ENCODE data around the gene TRIM37. TPM values are rescaled to one million over a fixed set of nuclear protein-coding genes. Genes with fewer than 3 reads are reported as not detected.
"Not testable (repeated sequence)": the region's sequence is repeated elsewhere in the genome, so short reads cannot be mapped to it uniquely, and the experiment has no call there.

The TRIM37 gene
- total RNA-seq, 3 donors from 2014 or later, result 25.6 to 27.0 (median 26.2) TPM

- not testable (repeated sequence) for H3K27me3 Mint-ChIP-seq (ENCODE audit: low read depth); DNase-seq; ATAC-seq; H3K4me3 Mint-ChIP-seq; H3K36me3 Mint-ChIP-seq (ENCODE audit: insufficient read depth); H3K4me1 Mint-ChIP-seq (ENCODE audit: low read depth); H3K9me3 Mint-ChIP-seq
Observed at GRCh38 chr17:59138339-59138738, 31.7 kb upstream of the TRIM37 start.

- DNase-seq, result no peak
- H3K4me1 Mint-ChIP-seq (ENCODE audit: low read depth), result peaks cover 3% of the 10 kb centered on the region
Observed at GRCh38 chr17:59131131-59131530, 24.5 kb upstream of the TRIM37 start.

GRCh38 chr17:59129814-59130213 is 23.1 kb upstream of the TRIM37 start:
- Mint-ChIP-seq H3K4me1 (ENCODE audit: low read depth) (peaks cover 3% of the 10 kb centered on the region), H3K27me3 (ENCODE audit: low read depth) (no peaks in the 10 kb centered on the region), H3K36me3 (ENCODE audit: insufficient read depth) (peaks cover 3% of the 10 kb centered on the region), H3K9me3 (no peaks in the 10 kb centered on the region), H3K4me3 (no peak overlapping the region)
- no peak for DNase-seq
- no peak for ATAC-seq

More at GRCh38 chr17:59131131-59131530, 24.5 kb upstream of the TRIM37 start:
- no peaks in the 10 kb centered on the region for H3K9me3 Mint-ChIP-seq
- no peak overlapping the region for H3K4me3 Mint-ChIP-seq
- H3K36me3 Mint-ChIP-seq (ENCODE audit: insufficient read depth), result peaks cover 3% of the 10 kb centered on the region
- no peaks in the 10 kb centered on the region for H3K27me3 Mint-ChIP-seq (ENCODE audit: low read depth)
- no peak for ATAC-seq

GRCh38 chr17:59126809-59127417 is 20.2 kb upstream of the TRIM37 start:
- Mint-ChIP-seq H3K4me1 (ENCODE audit: low read depth) (peaks cover 1% of the 10 kb centered on the region), H3K27me3 (ENCODE audit: low read depth) (no peaks in the 10 kb centered on the region), H3K4me3 (no peak overlapping the region), H3K36me3 (ENCODE audit: insufficient read depth) (peaks cover 3% of the 10 kb centered on the region), H3K9me3 (no peaks in the 10 kb centered on the region)
- no peak for DNase-seq
- no peak for ATAC-seq

GRCh38 chr17:59124665-59125064 is 18.0 kb upstream of the TRIM37 start:
- DNase-seq (no peak), ATAC-seq (no peak)
- Mint-ChIP-seq H3K4me1 (ENCODE audit: low read depth) (peaks cover 1% of the 10 kb centered on the region), H3K4me3 (no peak overlapping the region), H3K36me3 (ENCODE audit: insufficient read depth) (peaks cover 6% of the 10 kb centered on the region), H3K27me3 (ENCODE audit: low read depth) (no peaks in the 10 kb centered on the region), H3K9me3 (no peaks in the 10 kb centered on the region)

GRCh38 chr17:59121901-59122480 is 15.3 kb upstream of the TRIM37 start:
- H3K4me3 Mint-ChIP-seq, result no peak overlapping the region
- peaks cover 15% of the 10 kb centered on the region for H3K36me3 Mint-ChIP-seq (ENCODE audit: insufficient read depth)
- ATAC-seq (no peak), DNase-seq (no peak)
- H3K27me3 Mint-ChIP-seq (ENCODE audit: low read depth), result no peaks in the 10 kb centered on the region
- peaks cover 1% of the 10 kb centered on the region for H3K4me1 Mint-ChIP-seq (ENCODE audit: low read depth)
- H3K9me3 Mint-ChIP-seq, result no peaks in the 10 kb centered on the region

- ATAC-seq, result no peak
- Mint-ChIP-seq H3K4me3 (no peak overlapping the region), H3K36me3 (ENCODE audit: insufficient read depth) (peaks cover 13% of the 10 kb centered on the region), H3K9me3 (no peaks in the 10 kb centered on the region), H3K4me1 (ENCODE audit: low read depth) (no peaks in the 10 kb centered on the region), H3K27me3 (ENCODE audit: low read depth) (no peaks in the 10 kb centered on the region)
- no peak for DNase-seq
Observed at GRCh38 chr17:59115474-59115873, 8.8 kb upstream of the TRIM37 start.

GRCh38 chr17:59111539-59111938 is 4.9 kb upstream of the TRIM37 start:
- H3K4me1 Mint-ChIP-seq (ENCODE audit: low read depth), result peaks cover 7% of the 10 kb centered on the region
- peaks cover 2% of the 10 kb centered on the region for H3K36me3 Mint-ChIP-seq (ENCODE audit: insufficient read depth)
- ATAC-seq (no peak), DNase-seq (no peak)
- no peaks in the 10 kb centered on the region for H3K27me3 Mint-ChIP-seq (ENCODE audit: low read depth)
- no peak overlapping the region for H3K4me3 Mint-ChIP-seq
- no peaks in the 10 kb centered on the region for H3K9me3 Mint-ChIP-seq

- ATAC-seq (no peak), DNase-seq (no peak)
- H3K4me3 Mint-ChIP-seq, result no peak overlapping the region
- no peaks in the 10 kb centered on the region for H3K9me3 Mint-ChIP-seq
- H3K36me3 Mint-ChIP-seq (ENCODE audit: insufficient read depth), result peaks cover 2% of the 10 kb centered on the region
- H3K27me3 Mint-ChIP-seq (ENCODE audit: low read depth), result no peaks in the 10 kb centered on the region
- H3K4me1 Mint-ChIP-seq (ENCODE audit: low read depth), result peaks cover 8% of the 10 kb centered on the region
Observed at GRCh38 chr17:59110973-59111372, 4.3 kb upstream of the TRIM37 start.

GRCh38 chr17:59108400-59109102 is 1.9 kb upstream of the TRIM37 start:
- no peak overlapping the region for H3K4me3 Mint-ChIP-seq

GRCh38 chr17:59107306-59107670 is 608 bp upstream of the TRIM37 start:
- Mint-ChIP-seq H3K4me1 (ENCODE audit: low read depth) (peaks cover 30% of the 10 kb centered on the region), H3K36me3 (ENCODE audit: insufficient read depth) (peaks cover 10% of the 10 kb centered on the region), H3K4me3 (peak overlapping the region; percentile 97), H3K27me3 (ENCODE audit: low read depth) (no peaks in the 10 kb centered on the region), H3K9me3 (no peaks in the 10 kb centered on the region)
- ATAC-seq (peak; percentile 6), DNase-seq (no peak)

More at GRCh38 chr17:59108400-59109102, 1.9 kb upstream of the TRIM37 start:
- ATAC-seq, result no peak
- peaks cover 26% of the 10 kb centered on the region for H3K4me1 Mint-ChIP-seq (ENCODE audit: low read depth)
- peaks cover 7% of the 10 kb centered on the region for H3K36me3 Mint-ChIP-seq (ENCODE audit: insufficient read depth)
- DNase-seq, result no peak
- no peaks in the 10 kb centered on the region for H3K9me3 Mint-ChIP-seq
- no peaks in the 10 kb centered on the region for H3K27me3 Mint-ChIP-seq (ENCODE audit: low read depth)

- ATAC-seq (peak; percentile 58 to 60), DNase-seq (peak; percentile 64)
- Mint-ChIP-seq H3K4me3 (peak overlapping the region; percentile 97), H3K9me3 (no peaks in the 10 kb centered on the region), H3K36me3 (ENCODE audit: insufficient read depth) (peaks cover 15% of the 10 kb centered on the region), H3K27me3 (ENCODE audit: low read depth) (no peaks in the 10 kb centered on the region), H3K4me1 (ENCODE audit: low read depth) (peaks cover 34% of the 10 kb centered on the region)
Observed at GRCh38 chr17:59105852-59106462, 723 bp downstream of the TRIM37 start.

- Mint-ChIP-seq H3K27me3 (ENCODE audit: low read depth) (no peaks in the 10 kb centered on the region), H3K4me1 (ENCODE audit: low read depth) (peaks cover 40% of the 10 kb centered on the region), H3K4me3 (no peak overlapping the region), H3K9me3 (no peaks in the 10 kb centered on the region), H3K36me3 (ENCODE audit: insufficient read depth) (peaks cover 40% of the 10 kb centered on the region)
- ATAC-seq, result no peak
- no peak for DNase-seq
Observed at GRCh38 chr17:59101178-59101577, 5.5 kb downstream of the TRIM37 start.

- Mint-ChIP-seq H3K9me3 (no peaks in the 10 kb centered on the region), H3K4me1 (ENCODE audit: low read depth) (peaks cover 27% of the 10 kb centered on the region), H3K27me3 (ENCODE audit: low read depth) (no peaks in the 10 kb centered on the region), H3K36me3 (ENCODE audit: insufficient read depth) (peaks cover 50% of the 10 kb centered on the region), H3K4me3 (no peak overlapping the region)
- no peak for DNase-seq
- no peak for ATAC-seq
Observed at GRCh38 chr17:59097876-59098275, 8.8 kb downstream of the TRIM37 start.

Data from activated T-cell treated with anti-CD3 and anti-CD28 coated beads, Interleukin-2, amount 50 U/mL, for 4 hours (primary cell).